ENCODE data around the gene GPR35.

DNA sequence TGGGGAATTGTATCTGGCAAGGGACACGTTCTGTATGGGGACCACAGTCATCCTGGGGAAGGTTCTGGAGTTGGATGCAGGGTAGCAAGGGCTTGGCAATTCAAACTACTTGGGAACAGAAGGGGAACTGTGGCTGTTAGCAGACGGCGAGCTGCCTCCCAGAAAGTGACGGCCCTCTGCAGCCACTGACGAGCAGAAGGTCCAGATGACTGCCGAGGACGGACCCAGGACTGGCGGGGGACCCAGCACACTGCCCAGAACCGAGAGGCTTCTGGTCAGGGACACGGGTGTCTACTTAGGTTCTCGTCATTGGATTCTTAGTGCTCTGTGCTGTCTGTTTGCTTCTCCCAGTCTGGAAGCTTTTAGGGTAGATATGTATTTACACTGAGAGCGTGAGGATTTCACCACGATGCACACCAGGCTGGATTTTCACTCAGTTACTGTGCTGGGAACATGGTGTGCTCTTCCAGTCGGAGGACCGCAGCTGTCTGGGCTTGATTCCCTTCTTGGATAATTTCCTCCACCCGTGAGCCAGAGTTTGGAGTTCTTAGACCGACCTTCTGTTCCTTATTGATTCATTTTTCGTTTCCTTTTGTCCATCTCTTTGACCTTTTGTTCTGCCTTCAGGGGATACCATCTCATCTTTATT, 13.4 kb downstream of the GPR35 start:
- TF ChIP-seq CTCF (IDR thresholded peaks at IDR 0.05 in 4 of 5, conservative IDR thresholded peaks at IDR 0.05 in 1 of 5): no peak
- TF ChIP-seq POLR2A (IDR thresholded peaks at IDR 0.05): no peak

All from gastrocnemius medialis (tissue), 4 donors.